PC-9 (cell line): ENCODE measurements around the gene NYAP1. TPM values are rescaled to one million over a fixed set of nuclear protein-coding genes. Genes with fewer than 3 reads are reported as not detected.
"Not testable (repeated sequence)": the region's sequence is repeated elsewhere in the genome, so short reads cannot be mapped to it uniquely, and the experiment has no call there.

ENCODE experiments used
- BruUV-seq: library from RNA; stranded (reverse); fragments of 400-500 nt; replicated peaks from 2 replicates; lab custom pipeline; 2021; lab: Mats Ljungman, UMichigan
- CTCF ChIA-PET: fragments of 300-600 bp; sonication (Branson Sonifier 250); formaldehyde crosslinking; loops from one replicate; lab custom pipeline; 2022; ENCODE audit warnings: antibody characterized with exemption; lab: Charles Lee
- POLR2A ChIA-PET: fragments of 300-600 bp; sonication (Branson Sonifier 250); formaldehyde crosslinking; loops from one replicate; lab custom pipeline; 2022; ENCODE audit warnings: antibody characterized with exemption; ENCODE audit not compliant: unreplicated experiment; lab: Charles Lee
- DNase-seq, 2 experiments: peaks; one replicate each; pipeline versions ENCODE4 v3.0.0 to v3.0.0-alpha.2; 2015 to 2022; ENCODE audit warnings: mixed read lengths in 1 of 2
- H2AFZ ChIP-seq: fragments of 200-600 bp; sonication (generic); 2 replicates; pipeline ENCODE4 v1.8.1; 2017; ENCODE audit warnings: antibody characterized with exemption
- H3F3A ChIP-seq: fragments of 200-600 bp; sonication (generic); 2 replicates; pipeline ENCODE4 v1.8.1; 2017; ENCODE audit warnings: antibody characterized with exemption, mild to moderate bottlenecking, low read depth; ENCODE audit not compliant: insufficient read depth
- H3K27ac ChIP-seq: fragments of 200-600 bp; sonication (generic); 2 replicates; pipeline ENCODE4 v1.6.1; 2016; ENCODE audit warnings: mixed run types
- H3K27me3 ChIP-seq: fragments of 200-600 bp; sonication (generic); 2 replicates; pipeline ENCODE4 v1.6.1; 2016; ENCODE audit warnings: low read depth, mixed run types; ENCODE audit not compliant: insufficient read depth
- H3K36me3 ChIP-seq: fragments of 200-600 bp; sonication (generic); 2 replicates; pipeline ENCODE4 v1.6.1; 2016; ENCODE audit warnings: low read depth, mixed run types
- H3K4me1 ChIP-seq: fragments of 200-600 bp; sonication (generic); replicated peaks from 2 replicates; pipeline ENCODE4 v1.6.1; 2016; ENCODE audit warnings: mixed run types; ENCODE audit not compliant: insufficient read depth
- H3K4me2 ChIP-seq: fragments of 200-600 bp; sonication (generic); 2 replicates; pipeline ENCODE4 v1.6.1; 2017; ENCODE audit warnings: mixed run types
- H3K4me3 ChIP-seq: fragments of 200-600 bp; sonication (generic); 2 replicates; pipeline ENCODE4 v1.6.1; 2016; ENCODE audit warnings: mixed run types
- H3K79me2 ChIP-seq: fragments of 200-600 bp; sonication (generic); 2 replicates; pipeline ENCODE4 v1.6.1; 2017; ENCODE audit warnings: low read depth, mixed run types
- H3K9me2 ChIP-seq: fragments of 200-600 bp; sonication (generic); 2 replicates; pipeline ENCODE4 v1.8.1; 2017; ENCODE audit warnings: mild to moderate bottlenecking; ENCODE audit not compliant: insufficient read depth
- H3K9me3 ChIP-seq: fragments of 200-600 bp; sonication (generic); 2 replicates; pipeline ENCODE4 v1.8.1; 2016; ENCODE audit warnings: low read depth; ENCODE audit not compliant: insufficient read depth
- H4K20me1 ChIP-seq: fragments of 200-600 bp; sonication (generic); 2 replicates; pipeline ENCODE4 v1.8.1; 2017; ENCODE audit not compliant: insufficient read depth
- EZH2 ChIP-seq: fragments of 200-600 bp; sonication (generic); IDR thresholded peaks from 2 replicates; pipeline ENCODE4 v1.8.0; 2017; ENCODE audit warnings: antibody characterized with exemption, low read depth
- intact Hi-C: fragments of 100-400 bp; cut with micrococcal nuclease; formaldehyde crosslinking; loops from one replicate; pipeline ENCODE4 v1.10.0; 2022; ENCODE audit not compliant: unreplicated experiment
- total RNA-seq: library from RNA; stranded (reverse); gene quantifications from 2 replicates; pipeline ENCODE4 v1.2.3, GENCODE V29; 2021
- TF ChIP-seq, protein P1 (sequence below): fragments of 200-600 bp; sonication (generic); conservative IDR thresholded peaks from 2 replicates; pipeline ENCODE4 v1.6.1; 2017; ENCODE audit warnings: mixed run types, antibody characterized with exemption, mild to moderate bottlenecking, moderate library complexity

Gene NYAP1
- total RNA-seq, 1 experiment from 2014 or later = 1.3 TPM

DNA sequence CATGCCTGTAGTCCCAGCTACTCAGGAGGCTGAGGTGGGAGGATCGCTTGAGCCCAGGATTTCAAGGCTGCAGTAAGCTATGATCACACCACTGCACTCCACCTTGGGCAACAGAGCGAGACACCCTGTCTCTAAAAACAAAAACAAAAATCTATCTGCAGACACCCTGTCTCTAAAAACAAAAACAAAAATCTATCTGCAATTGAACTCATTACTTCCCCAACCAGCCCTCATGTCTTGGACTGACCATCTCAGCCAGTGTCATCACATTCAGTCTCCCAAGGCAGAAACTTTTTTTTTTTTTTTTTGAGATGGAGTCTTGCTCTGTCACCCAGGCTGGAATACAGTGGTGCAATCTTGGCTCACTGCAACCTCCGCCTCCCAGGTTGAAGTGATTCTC lies 20.3 kb downstream of the NYAP1 start:
- BruUV-seq, H3K79me2 ChIP-seq, H3K27me3 ChIP-seq, DNase-seq, H3K9me2 ChIP-seq, H3K4me3 ChIP-seq, H2AFZ ChIP-seq, H3K9me3 ChIP-seq, intact Hi-C loops, H3K36me3 ChIP-seq, H4K20me1 ChIP-seq: not testable (repeated sequence)
- Histone ChIP-seq H3K4me2 (peak overlapping the region; percentile 64), H3F3A (peaks cover 36% of the 10 kb centered on the region), H3K27ac (peak overlapping the region; percentile 98), H3K4me1 (peaks cover 44% of the 10 kb centered on the region)
- ChIA-PET CTCF (interaction anchor here (0.6 to 0.7 kb wide), 2 partner anchors 80 to 192 kb away, joined by 4 to 7 read pairs; no protein-coding TSS in a partner anchor), POLR2A (interaction anchor here (0.6 kb wide), 2 partner anchors 24 to 104 kb away, joined by 4 to 5 read pairs; no protein-coding TSS in a partner anchor)

DNA sequence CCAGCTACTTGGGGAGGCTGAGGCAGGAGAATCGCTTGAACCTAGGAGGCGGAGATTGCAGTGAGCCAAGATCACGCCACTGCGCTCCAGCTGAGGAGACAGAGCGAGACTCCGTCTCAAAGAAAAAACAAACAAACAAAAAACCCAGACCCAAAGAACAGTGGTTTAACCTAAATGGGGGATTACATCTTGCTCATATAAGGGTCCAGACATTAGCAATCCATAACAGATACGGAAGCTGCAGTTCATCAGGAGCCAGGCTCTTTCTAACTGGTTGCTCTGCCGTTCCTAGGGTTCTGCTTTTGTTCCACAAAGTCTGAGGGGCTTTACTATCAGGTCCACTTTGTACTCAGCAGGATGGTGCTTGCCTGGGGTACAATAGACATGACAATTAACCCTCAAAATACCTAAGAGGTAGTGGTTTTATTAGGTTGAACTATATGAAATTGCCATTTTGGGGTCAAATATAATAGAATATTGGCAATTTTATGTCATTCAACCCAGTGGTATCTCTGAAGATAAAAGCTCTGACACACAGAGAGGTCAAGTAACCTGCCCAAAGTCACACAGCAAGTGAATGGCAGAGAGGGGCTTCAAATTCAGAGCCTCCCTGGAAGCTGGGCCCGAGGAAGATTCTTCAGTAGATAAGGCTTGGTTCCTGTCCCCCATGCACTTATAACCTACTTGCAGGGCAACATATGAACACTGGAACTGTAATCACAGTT lies 21.3 kb downstream of the NYAP1 start:
- H3K36me3 ChIP-seq = no peaks in the 10 kb centered on the region
- peaks cover 10% of the 10 kb centered on the region; the same call in 1 of the 2 replicates for H3K79me2 ChIP-seq
- H3K27ac ChIP-seq = peak overlapping the region; percentile 98
- H3K4me2 ChIP-seq = 0 out of 2 replicates have a peak overlapping the region, but pooled peaks have one; percentile 64
- no peak overlapping the region for H2AFZ ChIP-seq
- H4K20me1 ChIP-seq = no peaks in the 10 kb centered on the region
- no peaks in the 10 kb centered on the region for H3K9me3 ChIP-seq
- no peaks in the 10 kb centered on the region for H3K27me3 ChIP-seq
- BruUV-seq = no TSS peak
- intact Hi-C loops = no loop called here
- H3K4me3 ChIP-seq = no peak overlapping the region
- no peaks in the 10 kb centered on the region for H3K9me2 ChIP-seq
- no peak for TF ChIP-seq EZH2
- TF ChIP-seq, protein P1, sequence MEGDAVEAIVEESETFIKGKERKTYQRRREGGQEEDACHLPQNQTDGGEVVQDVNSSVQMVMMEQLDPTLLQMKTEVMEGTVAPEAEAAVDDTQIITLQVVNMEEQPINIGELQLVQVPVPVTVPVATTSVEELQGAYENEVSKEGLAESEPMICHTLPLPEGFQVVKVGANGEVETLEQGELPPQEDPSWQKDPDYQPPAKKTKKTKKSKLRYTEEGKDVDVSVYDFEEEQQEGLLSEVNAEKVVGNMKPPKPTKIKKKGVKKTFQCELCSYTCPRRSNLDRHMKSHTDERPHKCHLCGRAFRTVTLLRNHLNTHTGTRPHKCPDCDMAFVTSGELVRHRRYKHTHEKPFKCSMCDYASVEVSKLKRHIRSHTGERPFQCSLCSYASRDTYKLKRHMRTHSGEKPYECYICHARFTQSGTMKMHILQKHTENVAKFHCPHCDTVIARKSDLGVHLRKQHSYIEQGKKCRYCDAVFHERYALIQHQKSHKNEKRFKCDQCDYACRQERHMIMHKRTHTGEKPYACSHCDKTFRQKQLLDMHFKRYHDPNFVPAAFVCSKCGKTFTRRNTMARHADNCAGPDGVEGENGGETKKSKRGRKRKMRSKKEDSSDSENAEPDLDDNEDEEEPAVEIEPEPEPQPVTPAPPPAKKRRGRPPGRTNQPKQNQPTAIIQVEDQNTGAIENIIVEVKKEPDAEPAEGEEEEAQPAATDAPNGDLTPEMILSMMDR = no peak
- POLR2A ChIA-PET = no interaction called here
- CTCF ChIA-PET = interaction anchor here (0.6 to 0.7 kb wide), 2 partner anchors 79 to 299 kb away, joined by 3 to 7 read pairs; no protein-coding TSS in a partner anchor
- peaks cover 36% of the 10 kb centered on the region for H3F3A ChIP-seq
- no peak for DNase-seq
- peaks cover 44% of the 10 kb centered on the region for H3K4me1 ChIP-seq

- peaks cover 39% of the 10 kb centered on the region for H3K4me1 ChIP-seq
- H3K9me3 ChIP-seq = no peaks in the 10 kb centered on the region
- no peak for TF ChIP-seq EZH2
- TF ChIP-seq, protein P1 = no peak
- no peak overlapping the region for H2AFZ ChIP-seq
- H3K36me3 ChIP-seq = no peaks in the 10 kb centered on the region
- POLR2A ChIA-PET = interaction anchor here (0.6 kb wide), 1 partner anchor 93 kb away, joined by 6 read pairs; no protein-coding TSS in a partner anchor
- H3K4me2 ChIP-seq = no peak overlapping the region
- H4K20me1 ChIP-seq = no peaks in the 10 kb centered on the region
- no peak overlapping the region for H3K4me3 ChIP-seq
- H3F3A ChIP-seq = peaks cover 36% of the 10 kb centered on the region
- intact Hi-C loops = no loop called here
- no peak overlapping the region for H3K27ac ChIP-seq
- CTCF ChIA-PET = interaction anchor here (0.7 kb wide), 1 partner anchor 15 kb away, joined by 3 read pairs; no protein-coding TSS in a partner anchor
- no peaks in the 10 kb centered on the region for H3K27me3 ChIP-seq
- peaks cover 10% of the 10 kb centered on the region; the same call in 1 of the 2 replicates for H3K79me2 ChIP-seq
- DNase-seq = peak in 1 of 2 experiments; percentile 43
- H3K9me2 ChIP-seq = no peaks in the 10 kb centered on the region
- BruUV-seq = no TSS peak
Measured at GRCh38 chr7:100506356-100506923, 22.7 kb downstream of the NYAP1 start.
